Colonic mucosa (tissue), 4 donors: ENCODE data around the gene ARHGAP10. TPM values are rescaled to one million over a fixed set of nuclear protein-coding genes. Genes with fewer than 3 reads are reported as not detected.

Experiments
- DNase-seq: peaks from one replicate; pipeline ENCODE4 v3.0.0-alpha.2; 2020
- H3K27ac ChIP-seq: fragments of 200-600 bp; one replicate; pipeline ENCODE4 v1.8.0; 2021
- H3K27me3 ChIP-seq: fragments of 200-600 bp; one replicate; pipeline ENCODE4 v1.8.0; 2021
- H3K36me3 ChIP-seq: fragments of 200-600 bp; one replicate; pipeline ENCODE4 v1.8.0; 2021
- H3K4me1 ChIP-seq: fragments of 200-600 bp; one replicate; pipeline ENCODE4 v1.8.0; 2021; ENCODE audit warnings: mild to moderate bottlenecking
- H3K4me3 ChIP-seq: fragments of 200-600 bp; one replicate; pipeline ENCODE4 v1.8.0; 2021
- H3K9ac ChIP-seq, 2 donors: one replicate each; pipeline ENCODE4 v1.7.0; 2013; ENCODE audit warnings: control low read depth in 2 of 2, low read depth in 2 of 2, low read length in 2 of 2
- H3K9me3 ChIP-seq: fragments of 200-600 bp; one replicate; pipeline ENCODE4 v1.8.0; 2021
- CTCF ChIP-seq: fragments of 200-600 bp; IDR thresholded peaks from one replicate; pipeline ENCODE4 v1.8.0; 2022; ENCODE audit warnings: antibody characterized with exemption, mild to moderate bottlenecking
- intact Hi-C: fragments of 100-400 bp; cut with DNase I; formaldehyde crosslinking; loops from one replicate; pipeline ENCODE4 v1.14.1; 2022
- total RNA-seq, 2 donors: library from RNA; stranded (reverse); fragmentation: NEBNext Ultra II Directional in 1 of 2; extraction: Animal tissue kit (Norgen Biotek cat#: 25700) in 1 of 2; gene quantifications; one replicate each; pipeline ENCODE4 v1.2.1, GENCODE V29; 2021
- donor health status: healthy.
- donor health status: DM: no; HTN: no; CAD: no.
- donor health status: DM: no; HTN: no; CAD: no.

ARHGAP10 gene
- total RNA-seq, 2 donors from 2014 or later, result 4.4 to 7.1 TPM

- Histone ChIP-seq H3K36me3 (no peaks in the 10 kb centered on the region), H3K9me3 (no peaks in the 10 kb centered on the region), H3K27ac (no peak overlapping the region), H3K9ac (no peak overlapping the region), H3K4me3 (no peak overlapping the region), H3K4me1 (no peaks in the 10 kb centered on the region), H3K27me3 (no peaks in the 10 kb centered on the region)
- intact Hi-C loops, result loop anchor here (10.0 kb wide), 1 partner anchor 106 kb away; no protein-coding TSS in a partner anchor
- TF ChIP-seq CTCF, result no peak
- DNase-seq, result no peak
Observed at GRCh38 chr4:147948336-147948735, 216.4 kb downstream of the ARHGAP10 start.

- Histone ChIP-seq H3K9ac (no peak overlapping the region), H3K36me3 (no peaks in the 10 kb centered on the region), H3K9me3 (no peaks in the 10 kb centered on the region), H3K27ac (no peak overlapping the region), H3K4me1 (no peaks in the 10 kb centered on the region), H3K27me3 (no peaks in the 10 kb centered on the region), H3K4me3 (no peak overlapping the region)
- TF ChIP-seq CTCF, result no peak
- DNase-seq, result no peak
- intact Hi-C loops, result no loop called here
Observed at GRCh38 chr4:147950261-147950660, 218.4 kb downstream of the ARHGAP10 start.

GRCh38 chr4:147950841-147951240 is 219.0 kb downstream of the ARHGAP10 start:
- Histone ChIP-seq H3K27me3 (no peaks in the 10 kb centered on the region), H3K9ac (no peak overlapping the region), H3K36me3 (no peaks in the 10 kb centered on the region), H3K27ac (no peak overlapping the region), H3K4me3 (no peak overlapping the region), H3K9me3 (no peaks in the 10 kb centered on the region), H3K4me1 (no peaks in the 10 kb centered on the region)
- TF ChIP-seq CTCF, result no peak
- intact Hi-C loops, result no loop called here
- DNase-seq, result no peak

GRCh38 chr4:147954850-147955249 is 223.0 kb downstream of the ARHGAP10 start:
- Histone ChIP-seq H3K9ac (no peak overlapping the region), H3K36me3 (no peaks in the 10 kb centered on the region), H3K27ac (no peak overlapping the region), H3K27me3 (no peaks in the 10 kb centered on the region), H3K4me1 (no peaks in the 10 kb centered on the region), H3K4me3 (no peak overlapping the region), H3K9me3 (no peaks in the 10 kb centered on the region)
- intact Hi-C loops, result no loop called here
- TF ChIP-seq CTCF, result no peak
- no peak for DNase-seq

- H3K4me1 ChIP-seq, result no peaks in the 10 kb centered on the region
- no peak overlapping the region for H3K27ac ChIP-seq
- no peaks in the 10 kb centered on the region for H3K9me3 ChIP-seq
- no peak overlapping the region for H3K4me3 ChIP-seq
- DNase-seq, result no peak
- intact Hi-C loops, result no loop called here
- no peaks in the 10 kb centered on the region for H3K36me3 ChIP-seq
- H3K27me3 ChIP-seq, result no peaks in the 10 kb centered on the region
- TF ChIP-seq CTCF, result no peak
- H3K9ac ChIP-seq, result no peak overlapping the region
Observed at GRCh38 chr4:147955827-147956558, 224.1 kb downstream of the ARHGAP10 start.
